GM18526 (cell line): ENCODE measurements around the gene PRSS35.

Experiments
- POLR2A ChIP-seq: IDR thresholded peaks from 3 replicates; pipeline ENCODE4 v1.6.1; 2011; ENCODE audit not compliant: insufficient read length; ENCODE audit errors: extremely low read depth

PRSS35 gene

GRCh38 chr6:83511901-83512681, at the start of gene PRSS35:
TSS of gene PRSS35 (plus strand) at chr6:83512534. CDS start at chr6:83523442, 10,908 bp downstream.
- TF ChIP-seq POLR2A = no peak

GRCh38 chr6:83463886-83464285, 48.4 kb upstream of the PRSS35 start:
- no peak for TF ChIP-seq POLR2A

GRCh38 chr6:83464381-83465140, 47.8 kb upstream of the PRSS35 start:
- TF ChIP-seq POLR2A = no peak

- TF ChIP-seq POLR2A = no peak
Observed at GRCh38 chr6:83466328-83466727, 46.0 kb upstream of the PRSS35 start.

GRCh38 chr6:83467620-83468036, 44.7 kb upstream of the PRSS35 start:
- TF ChIP-seq POLR2A = no peak

GRCh38 chr6:83470001-83470400, 42.3 kb upstream of the PRSS35 start:
- no peak for TF ChIP-seq POLR2A

- TF ChIP-seq POLR2A = no peak
Observed at GRCh38 chr6:83470587-83470986, 41.7 kb upstream of the PRSS35 start.

- TF ChIP-seq POLR2A = no peak
Observed at GRCh38 chr6:83472767-83473166, 39.6 kb upstream of the PRSS35 start.

- no peak for TF ChIP-seq POLR2A
Observed at GRCh38 chr6:83474309-83474708, 38.0 kb upstream of the PRSS35 start.

- TF ChIP-seq POLR2A = no peak
Observed at GRCh38 chr6:83476971-83477370, 35.4 kb upstream of the PRSS35 start.

GRCh38 chr6:83479389-83479788, 32.9 kb upstream of the PRSS35 start:
- TF ChIP-seq POLR2A = no peak

GRCh38 chr6:83480470-83480869, 31.9 kb upstream of the PRSS35 start:
- no peak for TF ChIP-seq POLR2A

- TF ChIP-seq POLR2A = no peak
Observed at GRCh38 chr6:83488448-83488847, 23.9 kb upstream of the PRSS35 start.

GRCh38 chr6:83488861-83489260, 23.5 kb upstream of the PRSS35 start:
- TF ChIP-seq POLR2A = no peak

GRCh38 chr6:83490217-83490807, 22.0 kb upstream of the PRSS35 start:
- TF ChIP-seq POLR2A = no peak

- TF ChIP-seq POLR2A = no peak
Observed at GRCh38 chr6:83505356-83505755, 7.0 kb upstream of the PRSS35 start.
